Measurements from ENCODE around the gene FARP1.

The FARP1 gene

DNA sequence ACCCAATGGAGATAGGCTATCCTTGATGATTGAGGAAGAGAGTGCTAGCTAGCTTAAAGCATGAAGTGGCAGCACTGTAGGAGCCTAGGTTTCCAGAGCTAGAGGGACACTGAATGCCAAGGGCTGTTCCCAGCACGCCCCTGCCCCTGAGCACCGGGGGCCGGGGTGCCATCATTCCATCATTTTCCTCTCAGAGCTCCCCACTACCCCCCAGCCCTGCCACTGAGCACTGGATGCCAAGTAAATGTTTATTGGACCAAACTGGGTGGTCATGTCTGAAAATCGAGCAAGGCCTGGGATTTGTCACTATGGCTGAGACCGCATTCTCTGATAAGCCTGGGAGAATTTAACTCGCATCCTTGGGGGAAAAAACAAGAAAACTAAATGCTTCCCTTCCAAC, 291.2 kb downstream of the FARP1 start:
- no peak for DNase-seq

GRCh38 chr13:98435376-98435775, 292.5 kb downstream of the FARP1 start:
- DNase-seq: no peak

- no peak for DNase-seq
Observed at GRCh38 chr13:98436233-98436910, 293.5 kb downstream of the FARP1 start.

DNA sequence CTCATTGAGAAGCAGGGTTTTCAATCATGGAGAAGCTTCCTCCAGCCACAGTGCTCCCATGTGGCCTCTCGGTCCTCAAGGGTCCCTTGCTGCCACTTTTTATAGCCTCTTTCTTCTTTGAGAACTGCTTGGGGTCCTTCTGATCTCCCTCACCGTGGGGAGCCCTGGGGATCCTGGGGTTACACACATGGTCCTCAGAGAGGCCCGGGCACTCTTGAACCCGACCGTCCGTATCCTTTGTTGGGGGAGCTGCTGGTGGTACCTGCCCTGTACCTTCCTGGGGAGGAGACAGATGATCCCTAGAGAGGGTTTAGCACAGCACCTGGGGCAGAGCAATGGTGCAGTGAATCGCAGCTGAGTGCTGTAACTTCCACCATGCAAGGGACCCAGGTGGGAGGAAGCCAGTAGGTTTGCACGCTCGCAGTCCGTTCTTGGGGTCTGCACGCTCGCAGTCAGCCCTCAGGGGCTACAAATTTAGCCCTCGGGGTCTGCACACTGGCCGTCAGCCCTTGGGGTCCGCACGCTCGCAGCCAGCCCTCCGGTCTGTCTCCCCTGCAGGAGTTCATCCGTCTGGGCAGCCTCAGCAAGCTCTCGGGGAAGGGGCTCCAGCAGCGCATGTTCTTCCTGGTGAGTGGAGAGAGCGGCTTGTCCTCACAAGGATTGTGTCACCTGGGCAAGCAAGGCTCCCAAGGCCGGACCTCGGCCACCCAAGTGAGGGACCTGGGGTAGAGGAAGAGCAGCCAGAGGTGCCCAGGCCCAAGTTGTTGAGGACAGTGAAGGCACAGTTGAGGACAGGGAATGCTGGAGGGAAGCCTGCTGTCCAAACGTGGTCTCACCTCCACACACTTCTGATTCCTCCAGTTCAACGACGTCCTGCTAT, 295.6 kb downstream of the FARP1 start:
- no peak for DNase-seq

- no peak for DNase-seq
Observed at GRCh38 chr13:98439126-98439828, 296.4 kb downstream of the FARP1 start.

DNA sequence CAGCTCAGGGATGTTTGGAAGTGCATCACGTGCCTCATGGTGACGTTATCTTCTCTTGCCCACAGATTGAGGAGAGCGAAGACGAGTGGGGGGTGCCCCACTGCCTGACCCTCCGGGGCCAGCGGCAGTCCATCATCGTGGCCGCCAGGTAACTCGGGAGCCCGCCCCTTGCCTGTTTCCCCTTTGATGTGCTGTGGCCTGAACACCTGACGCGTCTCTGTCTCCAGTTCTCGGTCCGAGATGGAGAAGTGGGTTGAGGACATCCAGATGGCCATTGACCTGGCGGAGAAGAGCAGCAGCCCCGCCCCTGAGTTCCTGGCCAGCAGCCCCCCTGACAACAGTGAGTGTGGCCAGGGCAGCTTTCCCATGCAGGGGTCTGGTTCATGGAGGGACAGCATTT, 297.0 kb downstream of the FARP1 start:
- no peak for DNase-seq

- DNase-seq: no peak
Observed at GRCh38 chr13:98440390-98441055, 297.6 kb downstream of the FARP1 start.

DNA sequence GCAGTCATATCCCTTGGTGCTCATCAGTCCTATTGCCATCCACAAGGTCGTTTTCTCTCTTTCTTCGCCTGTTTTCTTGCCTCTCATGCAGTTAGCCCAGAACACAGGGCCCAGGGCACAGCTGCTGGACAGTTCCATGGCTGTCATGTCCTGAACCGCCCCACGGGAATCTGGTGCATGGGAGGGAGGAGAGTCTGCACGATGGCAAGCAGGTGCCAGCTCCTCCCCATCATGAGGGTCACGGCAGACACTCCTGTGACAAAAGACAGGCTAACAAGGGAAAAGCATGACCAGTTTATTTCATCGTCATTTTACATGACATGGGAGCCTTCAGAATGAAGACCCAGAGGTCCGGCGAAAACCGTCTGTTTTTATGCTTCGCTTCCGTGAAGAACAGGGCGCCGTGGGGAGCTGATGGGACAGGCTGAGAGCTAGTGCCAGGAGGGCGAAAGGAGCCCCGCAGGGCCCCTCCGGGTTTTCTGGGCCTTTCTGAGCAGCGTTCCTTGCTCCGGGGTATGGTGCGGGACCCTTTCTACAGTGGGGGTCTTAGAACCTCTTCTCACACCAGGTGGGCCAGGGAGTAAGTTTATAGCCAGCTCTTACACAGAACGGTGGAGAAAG, 298.3 kb downstream of the FARP1 start:
- DNase-seq: no peak

DNA sequence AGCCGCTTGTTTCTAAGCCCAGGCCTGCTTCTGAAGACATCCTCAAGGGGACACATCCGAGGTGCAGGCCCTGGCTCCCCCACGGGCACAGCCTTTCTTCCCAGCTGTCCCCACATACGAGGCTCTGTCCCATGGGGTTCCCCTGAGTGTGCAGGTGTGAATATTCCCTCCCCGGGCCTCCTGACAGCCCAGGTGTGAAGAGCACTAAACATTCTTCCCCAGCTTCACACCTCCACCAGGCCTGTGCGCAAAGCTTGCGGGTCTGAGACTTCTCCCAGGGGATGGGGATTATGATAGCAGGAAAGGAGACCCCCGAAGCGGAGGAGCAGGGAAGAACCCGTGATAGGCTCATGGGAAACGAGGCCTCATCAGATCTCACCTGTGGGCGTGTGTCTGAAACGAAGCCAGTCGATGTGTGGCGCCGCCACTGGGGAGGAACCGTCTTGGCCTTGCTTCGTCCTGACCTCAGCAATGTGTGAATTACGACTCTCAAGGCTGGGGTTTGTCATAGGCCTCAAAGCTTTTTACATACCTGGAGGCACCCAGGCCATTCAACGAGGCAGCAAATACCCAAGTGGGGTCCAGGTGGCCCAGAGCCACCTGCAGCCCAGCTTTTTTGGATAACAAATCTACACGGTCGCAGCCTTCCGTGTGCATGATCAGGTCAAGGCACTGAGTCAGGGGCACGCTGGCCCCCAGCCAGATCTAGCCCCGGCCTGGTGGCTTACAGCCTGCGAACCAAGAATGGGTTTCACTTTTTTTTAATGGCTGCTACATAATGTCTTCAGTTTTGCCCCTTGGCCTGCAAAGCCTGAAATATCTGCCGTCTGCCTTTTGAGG, 299.7 kb downstream of the FARP1 start:
- DNase-seq: no peak

DNA sequence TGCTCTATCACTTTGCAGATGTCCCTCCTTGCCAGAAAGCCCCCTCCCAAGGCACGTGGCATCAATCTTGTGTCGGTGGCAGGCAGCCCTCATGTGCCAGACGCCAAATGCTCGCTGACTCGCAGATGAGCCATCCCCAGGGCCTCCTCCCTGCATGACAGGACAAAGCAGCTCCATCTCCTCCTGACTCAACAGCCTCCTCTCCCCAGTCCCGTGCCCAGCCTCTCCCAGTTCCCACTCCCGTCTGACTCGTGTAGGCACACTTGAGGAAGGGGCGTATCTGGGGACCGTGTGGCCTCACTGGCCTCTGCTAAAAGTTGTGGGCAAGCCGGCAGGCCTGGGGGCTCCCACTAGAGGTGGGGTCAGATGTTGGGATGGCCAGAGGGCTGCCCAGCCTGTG, 300.4 kb downstream of the FARP1 start:
- no peak for DNase-seq

DNA sequence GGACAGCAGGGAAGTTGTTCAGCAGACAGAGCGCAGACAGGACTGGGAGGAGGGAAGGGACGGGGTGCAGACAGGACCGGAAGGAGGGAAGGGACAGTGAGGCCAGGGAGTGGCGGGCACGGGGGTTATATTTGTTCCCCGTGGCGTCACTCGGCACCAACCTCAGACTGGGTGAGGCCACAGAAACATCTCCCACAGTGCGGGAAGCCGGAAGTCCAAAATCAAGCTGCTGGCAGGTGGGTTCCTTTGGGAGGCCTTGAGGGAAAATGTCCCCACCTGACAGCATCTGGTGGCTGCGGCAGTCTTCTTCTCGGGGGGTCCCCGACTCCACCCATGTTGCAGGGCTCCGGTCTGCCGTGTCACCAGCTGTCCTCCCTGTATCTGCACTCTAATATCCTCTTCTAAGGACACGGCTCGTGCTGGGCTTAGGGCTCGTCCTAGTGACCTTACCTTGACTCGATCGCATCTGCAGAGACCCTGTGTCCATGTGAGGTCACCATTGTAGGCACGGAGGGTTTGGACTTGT, 301.0 kb downstream of the FARP1 start:
- DNase-seq: no peak

- DNase-seq: no peak
Observed at GRCh38 chr13:98444381-98444780, 301.5 kb downstream of the FARP1 start.

DNA sequence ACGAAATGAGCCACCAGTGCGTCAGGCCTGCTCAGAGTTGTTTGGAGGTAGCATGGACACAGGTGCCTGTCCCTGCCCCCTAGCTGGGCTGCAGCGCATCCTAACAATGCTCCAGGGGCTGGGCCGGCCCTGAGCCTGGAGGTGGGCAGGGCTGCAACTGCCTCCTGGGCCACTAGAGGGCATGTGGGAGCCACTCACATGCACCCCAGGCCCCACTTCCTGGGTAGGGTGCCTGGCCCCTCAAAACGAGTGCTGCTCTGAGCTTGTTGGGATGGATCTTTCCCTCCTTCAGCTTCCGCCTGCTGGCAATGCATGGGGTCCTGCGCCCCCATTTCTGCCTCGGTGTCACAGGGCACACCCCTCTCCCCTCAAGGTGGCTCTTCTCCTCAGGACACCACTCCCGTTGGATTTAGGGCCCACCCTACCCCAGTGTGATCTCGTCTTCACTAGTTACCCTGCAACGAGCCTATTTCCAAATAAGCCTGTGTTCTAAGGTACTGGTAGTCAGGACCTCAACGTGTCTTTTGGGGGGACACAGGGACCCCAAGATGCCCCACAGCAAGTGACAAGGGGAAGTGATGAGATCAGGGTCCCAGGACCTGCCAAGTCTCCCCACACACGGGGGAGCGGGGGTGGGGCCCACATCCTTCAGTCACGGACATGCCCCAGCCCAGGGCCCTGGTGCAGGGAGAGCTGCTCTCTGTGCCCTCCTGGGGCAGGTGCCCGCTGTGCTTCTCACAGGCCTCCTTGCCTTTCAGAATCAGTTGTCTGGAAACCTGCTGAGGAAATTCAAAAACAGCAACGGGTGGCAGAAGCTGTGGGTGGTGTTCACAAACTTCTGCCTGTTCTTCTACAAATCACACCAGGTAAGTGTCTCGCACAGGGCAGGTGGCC, 302.7 kb downstream of the FARP1 start:
- DNase-seq: peak; percentile 68

GRCh38 chr13:98446234-98446621, 303.3 kb downstream of the FARP1 start:
- DNase-seq: no peak

DNA sequence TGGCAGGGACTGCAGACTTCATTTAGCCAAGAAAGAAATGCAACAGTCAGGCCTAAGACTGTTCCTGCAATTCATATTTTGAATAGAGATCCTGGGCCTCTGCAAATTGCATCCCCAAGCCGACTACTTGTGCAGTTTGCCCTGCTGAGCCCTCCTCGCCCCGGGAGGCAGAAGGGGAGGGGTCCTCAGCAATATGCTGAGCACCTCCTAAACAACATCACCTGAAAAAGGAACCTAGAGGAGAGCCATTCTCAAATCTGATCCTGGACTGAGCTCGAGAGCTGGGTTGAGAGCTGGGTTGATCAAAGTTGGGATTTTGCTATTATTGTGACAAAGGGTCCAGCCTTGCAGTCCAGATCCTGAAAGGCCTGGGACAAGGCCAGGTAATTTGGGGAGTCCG, 304.2 kb downstream of the FARP1 start:
- no peak for DNase-seq

- no peak for DNase-seq
Observed at GRCh38 chr13:98447881-98448641, 305.2 kb downstream of the FARP1 start.

DNA sequence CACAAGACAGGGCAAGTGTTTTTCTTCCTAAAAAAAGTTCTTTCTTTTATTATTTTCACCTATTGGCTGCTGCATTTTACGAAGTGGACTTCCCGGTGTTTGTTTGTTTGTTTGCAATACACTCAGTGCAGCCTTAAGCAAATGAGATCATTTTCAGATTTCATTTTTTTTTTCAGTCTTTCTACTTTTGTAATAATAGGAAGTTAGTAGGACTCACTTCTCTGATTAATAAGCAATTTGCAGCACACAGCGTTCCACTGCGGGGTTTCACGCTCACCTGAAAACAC, 305.7 kb downstream of the FARP1 start:
- no peak for DNase-seq

DNA sequence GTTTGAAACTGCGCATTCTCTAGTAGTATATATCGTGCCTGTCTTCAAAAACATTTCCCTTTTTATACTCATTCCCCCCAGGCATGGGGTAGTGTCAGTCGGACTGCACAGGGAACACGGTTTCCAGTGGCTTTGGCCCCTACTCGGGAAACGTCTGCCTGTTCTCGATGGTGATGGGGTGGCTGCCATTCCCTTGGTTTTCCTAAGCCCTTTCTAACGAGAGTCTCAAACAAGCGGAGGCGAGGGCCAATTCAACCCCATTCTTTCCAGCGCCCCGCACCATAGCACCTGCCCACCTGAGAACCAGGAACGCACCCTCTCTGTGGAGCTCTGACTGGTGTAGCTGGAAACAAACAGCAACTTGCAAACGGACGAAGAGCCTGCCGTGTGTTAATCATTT, 306.4 kb downstream of the FARP1 start:
- no peak for DNase-seq

- no peak for DNase-seq
Observed at GRCh38 chr13:98450026-98450425, 307.1 kb downstream of the FARP1 start.

GRCh38 chr13:98450539-98451111, 307.7 kb downstream of the FARP1 start:
- DNase-seq: no peak
